Ascending aorta (tissue), 2 donors: ENCODE results near the gene DEPDC7. TPM values are rescaled to one million over a fixed set of nuclear protein-coding genes. Genes with fewer than 3 reads are reported as not detected.

Experiments used
- DNase-seq, 2 donors: peaks; one replicate each; pipeline ENCODE4 v3.0.0-alpha.2; 2019; ENCODE audit warnings: low spot score in 2 of 2
- H3K27ac ChIP-seq, 2 donors: fragments of 200-600 bp; sonication (generic); one replicate each; pipeline ENCODE4 v1.5.1; 2016 to 2017; ENCODE audit warnings: mild to moderate bottlenecking in 1 of 2
- H3K27me3 ChIP-seq: fragments of 200-600 bp; sonication (generic); one replicate; pipeline ENCODE4 v1.5.1; 2017
- H3K36me3 ChIP-seq, 2 donors: fragments of 200-600 bp; sonication (generic); one replicate each; pipeline ENCODE4 v1.5.1; 2016
- H3K4me1 ChIP-seq, 2 donors: fragments of 200-600 bp; sonication (generic); one replicate each; pipeline ENCODE4 v1.5.1; 2016 to 2017; ENCODE audit warnings: mild to moderate bottlenecking in 1 of 2
- H3K4me3 ChIP-seq, 2 donors: fragments of 200-600 bp; sonication (generic); one replicate each; pipeline ENCODE4 v1.5.1; 2016 to 2017; ENCODE audit warnings: mild to moderate bottlenecking in 1 of 2
- H3K9me3 ChIP-seq, 2 donors: fragments of 200-600 bp; sonication (generic); one replicate each; pipeline ENCODE4 v1.5.1; 2016
- intact Hi-C: fragments of 100-400 bp; cut with DNase I; formaldehyde crosslinking; loops from one replicate; pipeline ENCODE4 v1.15.1; 2023
- total RNA-seq: library from RNA; depleted of rRNA; stranded (reverse); fragments of >200 nt; gene quantifications from one replicate; pipeline ENCODE4 v1.1.0, GENCODE V29; 2016
- TF ChIP-seq, protein P1 (sequence below), 3 experiments: fragments of 200-600 bp in 2 of 3; fragments of 450-650 bp in 1 of 3; sonication (generic) in 2 of 3; IDR thresholded peaks; one replicate each; pipeline ENCODE4 v1.5.1; 2016 to 2019; ENCODE audit warnings: antibody characterized with exemption in 3 of 3, mild to moderate bottlenecking in 1 of 3, moderate library complexity in 1 of 3

Gene DEPDC7
- total RNA-seq, 1 donor from 2014 or later: not detected

DNA sequence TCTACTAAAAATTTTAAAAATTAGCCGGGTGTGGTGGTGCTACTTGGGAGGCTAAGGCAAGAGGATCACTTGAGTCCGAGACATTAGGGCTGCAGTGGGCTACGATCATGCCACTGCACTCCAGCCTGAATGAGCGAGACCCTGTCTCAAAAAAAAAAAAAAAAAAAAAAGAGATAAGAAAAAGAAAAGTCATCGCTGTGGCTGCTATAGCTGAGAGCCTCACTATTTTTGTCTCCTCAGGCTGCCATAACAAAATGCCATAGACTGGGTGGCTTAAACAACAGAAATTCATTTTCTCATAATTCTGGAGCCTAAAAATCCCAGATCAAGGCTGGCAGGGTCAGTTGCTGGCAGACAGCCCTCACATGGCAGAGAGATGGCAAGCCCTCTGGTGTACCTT is 30.1 kb upstream of the DEPDC7 start:
- Histone ChIP-seq H3K9me3 (no peaks in the 10 kb centered on the region), H3K36me3 (no peaks in the 10 kb centered on the region), H3K27me3 (no peaks in the 10 kb centered on the region), H3K4me1 (no peaks in the 10 kb centered on the region), H3K27ac (no peak overlapping the region), H3K4me3 (no peak overlapping the region)
- DNase-seq: no peak
- intact Hi-C loops: no loop called here
- TF ChIP-seq, protein P1, sequence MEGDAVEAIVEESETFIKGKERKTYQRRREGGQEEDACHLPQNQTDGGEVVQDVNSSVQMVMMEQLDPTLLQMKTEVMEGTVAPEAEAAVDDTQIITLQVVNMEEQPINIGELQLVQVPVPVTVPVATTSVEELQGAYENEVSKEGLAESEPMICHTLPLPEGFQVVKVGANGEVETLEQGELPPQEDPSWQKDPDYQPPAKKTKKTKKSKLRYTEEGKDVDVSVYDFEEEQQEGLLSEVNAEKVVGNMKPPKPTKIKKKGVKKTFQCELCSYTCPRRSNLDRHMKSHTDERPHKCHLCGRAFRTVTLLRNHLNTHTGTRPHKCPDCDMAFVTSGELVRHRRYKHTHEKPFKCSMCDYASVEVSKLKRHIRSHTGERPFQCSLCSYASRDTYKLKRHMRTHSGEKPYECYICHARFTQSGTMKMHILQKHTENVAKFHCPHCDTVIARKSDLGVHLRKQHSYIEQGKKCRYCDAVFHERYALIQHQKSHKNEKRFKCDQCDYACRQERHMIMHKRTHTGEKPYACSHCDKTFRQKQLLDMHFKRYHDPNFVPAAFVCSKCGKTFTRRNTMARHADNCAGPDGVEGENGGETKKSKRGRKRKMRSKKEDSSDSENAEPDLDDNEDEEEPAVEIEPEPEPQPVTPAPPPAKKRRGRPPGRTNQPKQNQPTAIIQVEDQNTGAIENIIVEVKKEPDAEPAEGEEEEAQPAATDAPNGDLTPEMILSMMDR (IDR thresholded peaks at IDR 0.05): no peak

DNA sequence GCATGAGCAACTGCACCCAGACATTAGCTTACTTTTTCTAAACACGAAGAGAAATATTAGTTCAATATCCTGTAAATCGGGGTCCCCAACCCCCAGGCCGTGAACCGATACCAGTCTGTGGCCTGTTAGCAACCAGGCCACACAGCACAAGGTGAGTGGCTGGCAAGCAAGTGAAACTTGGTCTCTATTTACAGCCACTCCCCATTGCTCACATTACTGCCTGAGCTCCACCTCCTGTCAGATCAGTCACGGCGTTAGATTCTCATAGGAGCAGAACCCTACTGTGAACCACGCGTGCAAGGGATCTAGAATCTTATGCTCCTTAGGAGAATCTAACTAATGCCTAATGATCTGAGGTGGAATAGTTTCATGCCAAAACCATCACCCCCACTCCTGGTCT is 27.8 kb upstream of the DEPDC7 start:
- Histone ChIP-seq H3K4me1 (no peaks in the 10 kb centered on the region), H3K27me3 (no peaks in the 10 kb centered on the region), H3K4me3 (no peak overlapping the region), H3K9me3 (peaks cover 0 to 6% of the 10 kb centered on the region in 2 donors), H3K36me3 (no peaks in the 10 kb centered on the region), H3K27ac (no peak overlapping the region)
- no peak for DNase-seq
- intact Hi-C loops: no loop called here
- TF ChIP-seq, protein P1 (IDR thresholded peaks at IDR 0.05): no peak

DNA sequence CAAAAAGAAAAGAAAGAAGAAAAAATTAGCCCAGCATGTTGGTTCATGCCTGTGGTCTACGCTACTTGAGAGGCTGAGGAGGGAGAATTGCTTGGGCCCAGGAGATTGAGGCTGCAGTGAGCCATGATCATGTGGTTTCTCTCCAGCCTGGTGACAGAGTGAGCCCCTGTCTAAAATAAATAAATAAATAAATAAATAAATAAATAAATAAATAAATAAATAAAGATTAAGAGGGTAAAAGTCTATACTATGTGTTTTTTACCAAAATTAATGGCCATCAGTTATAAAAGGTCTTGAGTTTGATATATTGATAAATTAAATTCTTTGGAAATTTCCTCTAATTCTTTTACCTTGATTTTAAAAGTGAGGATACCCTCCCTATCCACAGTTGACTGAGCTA is 25.2 kb upstream of the DEPDC7 start:
- Histone ChIP-seq H3K27me3 (no peaks in the 10 kb centered on the region), H3K36me3 (no peaks in the 10 kb centered on the region), H3K27ac (no peak overlapping the region), H3K4me1 (no peaks in the 10 kb centered on the region), H3K9me3 (peaks cover 0 to 6% of the 10 kb centered on the region in 2 donors), H3K4me3 (no peak overlapping the region)
- no peak for DNase-seq
- intact Hi-C loops: no loop called here
- TF ChIP-seq, protein P1 (IDR thresholded peaks at IDR 0.05): no peak

DNA sequence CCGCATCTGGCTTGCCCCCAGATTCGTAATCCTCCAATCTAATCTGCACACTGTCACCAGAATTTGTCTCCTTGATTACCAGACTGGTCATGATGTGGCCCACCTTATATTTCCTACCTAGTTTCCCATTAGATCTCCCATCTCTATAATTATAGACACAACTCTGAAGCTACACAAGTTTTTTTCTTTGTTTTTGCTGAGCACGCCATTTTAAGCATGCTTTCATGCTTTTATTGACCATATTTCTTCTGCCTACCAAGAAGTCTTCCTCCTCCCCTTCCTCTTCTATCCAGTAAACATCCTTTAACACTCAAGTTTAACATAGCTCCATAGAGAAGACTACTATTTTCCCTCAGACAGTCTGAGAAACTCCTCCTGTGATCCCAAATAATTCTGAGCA is 24.3 kb upstream of the DEPDC7 start:
- DNase-seq: no peak
- Histone ChIP-seq H3K36me3 (no peaks in the 10 kb centered on the region), H3K9me3 (peaks cover 0 to 6% of the 10 kb centered on the region in 2 donors), H3K27ac (no peak overlapping the region), H3K27me3 (no peaks in the 10 kb centered on the region), H3K4me3 (no peak overlapping the region), H3K4me1 (no peaks in the 10 kb centered on the region)
- intact Hi-C loops: no loop called here
- TF ChIP-seq, protein P1 (IDR thresholded peaks at IDR 0.05): no peak

DNA sequence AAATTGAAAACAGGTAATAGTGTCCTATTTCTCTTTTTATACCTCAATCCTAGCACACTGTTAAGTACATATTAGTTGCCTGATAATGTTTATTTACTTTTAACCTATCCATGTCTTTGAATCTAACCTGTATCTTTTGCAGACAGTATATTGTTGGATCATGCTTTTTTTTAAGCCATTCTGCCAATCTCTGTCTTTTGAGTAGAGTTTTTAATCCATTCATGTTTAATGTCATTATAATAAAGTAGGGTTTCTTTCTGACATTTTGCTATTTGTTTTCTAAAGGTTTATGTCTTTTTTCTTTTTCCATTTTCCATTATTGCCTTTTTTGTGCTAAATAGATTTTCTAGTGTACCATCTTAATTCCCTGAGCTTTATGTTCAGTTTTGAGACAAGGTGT is 23.8 kb upstream of the DEPDC7 start:
- Histone ChIP-seq H3K27me3 (no peaks in the 10 kb centered on the region), H3K36me3 (no peaks in the 10 kb centered on the region), H3K9me3 (peaks cover 0 to 6% of the 10 kb centered on the region in 2 donors), H3K4me1 (no peaks in the 10 kb centered on the region), H3K27ac (no peak overlapping the region), H3K4me3 (no peak overlapping the region)
- TF ChIP-seq, protein P1 (IDR thresholded peaks at IDR 0.05): no peak
- DNase-seq: no peak
- intact Hi-C loops: no loop called here

DNA sequence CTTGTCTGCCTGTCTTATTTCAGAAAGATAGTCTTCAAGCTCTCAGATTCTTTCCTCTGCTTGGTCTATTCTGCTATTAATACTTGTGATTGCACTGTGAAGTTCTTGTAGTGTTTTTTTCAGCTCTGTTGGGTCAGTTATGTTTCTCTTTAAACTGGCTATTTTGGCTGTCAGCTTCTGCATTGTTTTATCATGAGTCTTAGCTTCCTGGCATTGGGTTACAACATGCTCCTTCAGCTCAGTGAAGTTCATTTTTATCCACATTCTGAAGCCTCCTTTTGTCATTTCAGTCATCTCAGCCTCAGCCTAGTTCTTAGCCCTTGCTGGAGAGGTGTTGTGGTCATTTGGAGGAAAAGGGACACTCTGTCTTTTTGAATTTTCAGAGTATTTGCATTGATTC is 15.5 kb upstream of the DEPDC7 start:
- Histone ChIP-seq H3K27ac (no peak overlapping the region), H3K9me3 (no peaks in the 10 kb centered on the region), H3K36me3 (no peaks in the 10 kb centered on the region), H3K4me1 (no peaks in the 10 kb centered on the region), H3K27me3 (no peaks in the 10 kb centered on the region), H3K4me3 (no peak overlapping the region)
- TF ChIP-seq, protein P1 (IDR thresholded peaks at IDR 0.05): no peak
- no peak for DNase-seq
- intact Hi-C loops: no loop called here
